GM18868 (cell line): ENCODE measurements around the gene SLC16A3.
A peak's percentile ranks its signal among the peaks of the same experiment; 100 is the strongest.

Experiments used
- ATAC-seq: cut with Tn5 transposase; IDR thresholded peaks from one replicate; pipeline ENCODE4 v1.9.1; 2021; ENCODE audit warnings: mild to moderate bottlenecking, moderate library complexity; ENCODE audit not compliant: unreplicated experiment

The SLC16A3 gene

DNA sequence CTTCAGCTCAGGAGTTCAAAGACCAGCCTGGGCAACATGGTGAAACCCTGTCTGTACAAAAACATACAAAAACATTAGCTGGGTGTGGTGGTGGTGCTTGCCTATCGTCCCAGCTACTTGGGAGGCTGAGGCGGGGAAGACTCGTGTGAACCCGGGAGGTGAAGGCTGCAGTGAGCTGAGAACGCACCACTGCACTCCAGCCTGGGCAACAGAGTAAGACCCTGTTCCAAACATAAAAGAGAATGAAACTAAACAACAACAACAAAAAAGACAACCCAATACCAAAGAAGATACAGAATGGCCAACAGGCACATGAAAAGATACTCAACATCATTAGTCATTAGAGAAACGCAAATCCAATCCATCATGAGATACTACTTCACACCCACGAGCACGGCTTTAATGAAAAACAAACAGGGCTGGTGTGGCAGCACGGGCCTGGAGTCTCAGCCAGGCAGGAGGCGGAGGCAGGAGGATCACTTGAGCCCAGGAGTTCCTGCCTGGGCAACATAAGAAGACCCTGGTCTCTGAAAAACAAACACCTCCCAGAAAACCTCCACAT, 7.4 kb upstream of the SLC16A3 start:
- ATAC-seq, result no peak

DNA sequence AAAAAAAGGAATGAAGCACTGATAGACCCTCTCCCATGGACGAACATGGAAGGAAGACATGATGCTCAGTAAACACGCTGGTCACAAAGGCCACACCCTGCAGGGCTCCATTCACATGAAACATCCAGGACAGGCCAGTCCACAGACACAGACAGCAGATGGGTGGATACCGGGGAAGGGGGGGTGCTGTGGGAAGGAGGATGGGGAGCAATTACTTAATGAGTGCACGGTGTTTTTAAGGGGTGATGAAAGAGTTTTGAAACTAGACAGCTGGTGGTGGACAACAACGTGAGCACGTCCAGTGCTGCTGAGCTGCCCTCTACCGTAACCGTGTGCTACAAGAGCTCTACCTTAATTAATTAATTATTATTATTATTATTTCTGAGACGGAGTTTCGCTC, 6.0 kb upstream of the SLC16A3 start:
- ATAC-seq, result no peak

- ATAC-seq, result no peak
Measured at GRCh38 chr17:82223517-82223916, 5.3 kb upstream of the SLC16A3 start.

- ATAC-seq, result no peak
Measured at GRCh38 chr17:82224666-82225065, 4.2 kb upstream of the SLC16A3 start.

DNA sequence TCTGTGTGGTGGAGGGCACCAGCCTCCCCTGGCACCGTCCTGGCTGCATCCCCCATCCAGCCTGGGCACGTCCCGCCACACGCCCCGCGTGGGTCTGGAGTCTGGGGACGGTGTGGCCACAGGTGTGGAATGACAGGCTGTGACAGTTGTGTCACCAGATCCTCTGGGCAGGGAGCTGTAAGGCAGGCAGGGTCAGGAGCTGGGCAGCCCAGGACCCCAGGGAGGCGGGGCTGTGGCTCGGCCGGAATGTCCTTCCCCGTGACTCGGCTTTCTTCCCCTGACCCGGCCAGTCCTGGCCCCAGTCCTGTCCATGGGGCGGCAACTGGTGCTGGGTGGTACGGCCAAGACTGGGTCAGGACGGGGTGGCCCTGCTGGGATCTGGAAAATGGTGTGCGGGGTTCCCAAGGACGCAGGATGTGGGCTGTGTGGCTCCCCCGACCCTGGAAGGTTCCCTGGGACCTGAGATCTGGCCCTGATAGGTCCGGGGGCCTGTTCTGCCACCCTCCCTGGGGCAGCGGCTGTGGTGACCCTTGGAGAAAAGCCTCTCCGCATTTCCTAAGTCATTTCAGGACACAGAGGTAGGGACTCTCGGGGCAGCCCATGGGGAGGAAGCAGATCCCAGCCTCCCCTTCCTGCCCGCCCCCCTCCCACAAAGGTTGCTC, 3.3 kb upstream of the SLC16A3 start:
- ATAC-seq, result no peak

DNA sequence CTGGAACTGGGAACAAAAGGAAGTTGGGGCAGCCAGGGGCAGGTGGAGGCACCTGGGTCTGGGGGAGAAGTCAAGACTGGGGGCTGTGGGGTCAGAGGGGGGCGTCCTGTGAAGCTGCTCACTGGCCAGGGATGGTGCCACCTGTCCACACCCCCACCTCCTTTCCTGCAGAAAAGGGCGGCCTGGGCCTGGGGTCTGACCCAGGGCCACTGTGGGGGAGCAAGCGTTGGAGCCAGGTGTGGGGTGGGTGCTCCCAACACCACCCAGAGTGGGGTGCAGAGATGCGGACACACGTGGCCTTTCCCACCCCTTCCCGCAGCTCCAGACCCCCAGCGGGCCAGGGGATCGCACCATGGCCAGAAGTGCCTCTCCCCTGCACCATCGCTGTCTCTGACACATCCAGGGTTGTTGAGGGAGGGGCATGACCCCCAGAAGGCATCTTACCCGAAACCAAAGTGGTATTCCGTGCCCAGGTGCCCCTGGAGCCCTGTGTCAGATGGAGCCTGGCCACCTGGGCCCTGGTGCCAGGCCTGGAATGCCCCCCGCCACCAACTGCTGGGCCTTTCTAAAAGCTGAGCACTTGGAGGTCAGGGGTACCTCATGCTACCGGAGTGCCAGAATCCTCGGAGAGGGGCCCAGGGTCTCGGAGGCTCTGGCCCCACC, 2.6 kb upstream of the SLC16A3 start:
- no peak for ATAC-seq

GRCh38 chr17:82226809-82227628, 1.8 kb upstream of the SLC16A3 start:
- ATAC-seq, result no peak

DNA sequence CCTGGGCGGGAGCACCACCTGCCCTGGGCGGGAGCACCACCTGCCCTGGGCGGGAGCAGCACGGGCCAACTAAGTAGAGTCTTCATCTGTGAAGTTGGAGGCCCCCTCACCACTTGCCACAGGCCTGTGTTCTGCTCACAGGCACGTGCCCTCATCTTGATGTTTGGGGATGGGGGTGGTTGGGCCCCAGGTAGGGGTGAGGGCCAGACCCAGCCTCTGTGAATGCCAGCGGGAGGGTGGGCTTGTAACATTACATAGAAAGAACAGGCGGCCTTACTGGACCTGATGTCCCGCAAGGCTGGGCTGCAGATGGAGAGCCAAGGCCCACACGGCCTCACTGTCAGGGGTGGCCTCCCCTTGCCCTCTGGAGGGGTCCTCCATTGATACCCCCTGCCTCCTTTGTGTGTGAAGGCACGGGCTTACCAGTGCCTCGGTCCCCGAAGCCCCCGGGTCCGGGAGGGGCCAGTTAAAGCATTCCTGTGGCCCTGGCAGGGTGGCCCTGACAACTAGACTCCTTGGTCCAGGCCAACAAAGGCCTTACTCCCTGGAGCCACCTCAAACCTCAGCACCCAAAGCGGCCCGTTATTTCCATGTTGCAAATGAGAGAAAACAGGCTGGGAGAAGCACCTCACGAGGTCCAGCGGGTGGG, 1.1 kb upstream of the SLC16A3 start:
- no peak for ATAC-seq

DNA sequence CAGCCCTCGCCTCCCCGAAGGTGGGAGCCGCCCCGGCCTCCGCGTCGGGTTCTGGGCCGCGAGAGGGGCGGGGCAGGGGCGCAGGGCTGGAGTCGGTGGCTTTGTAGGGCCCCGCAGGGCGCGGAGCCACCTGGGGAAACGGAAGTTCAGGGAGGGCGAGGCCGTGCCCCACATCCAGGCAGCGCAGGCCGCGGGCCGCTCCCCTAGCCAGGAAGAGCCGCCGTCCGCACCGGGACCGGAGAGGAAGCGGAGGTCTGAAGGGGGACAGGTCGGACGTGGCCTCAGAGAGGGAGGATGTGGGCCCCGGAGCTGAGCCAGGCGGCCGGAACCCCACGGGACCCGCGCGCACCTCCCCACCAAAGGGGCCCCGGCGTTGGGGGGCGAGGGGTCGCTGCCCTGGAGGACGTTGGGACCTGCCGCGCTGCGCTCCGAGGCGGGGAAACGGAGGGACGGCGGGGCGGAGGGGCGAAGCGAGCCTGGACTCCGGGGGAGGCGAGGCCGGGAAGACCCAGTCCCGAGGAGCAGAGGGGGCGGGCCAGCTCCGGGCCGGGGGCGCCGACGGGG, 482 bp upstream of the SLC16A3 start:
- peak; percentile 16 for ATAC-seq

- no peak for ATAC-seq
Measured at GRCh38 chr17:82229698-82230608, 1.1 kb downstream of the SLC16A3 start.

DNA sequence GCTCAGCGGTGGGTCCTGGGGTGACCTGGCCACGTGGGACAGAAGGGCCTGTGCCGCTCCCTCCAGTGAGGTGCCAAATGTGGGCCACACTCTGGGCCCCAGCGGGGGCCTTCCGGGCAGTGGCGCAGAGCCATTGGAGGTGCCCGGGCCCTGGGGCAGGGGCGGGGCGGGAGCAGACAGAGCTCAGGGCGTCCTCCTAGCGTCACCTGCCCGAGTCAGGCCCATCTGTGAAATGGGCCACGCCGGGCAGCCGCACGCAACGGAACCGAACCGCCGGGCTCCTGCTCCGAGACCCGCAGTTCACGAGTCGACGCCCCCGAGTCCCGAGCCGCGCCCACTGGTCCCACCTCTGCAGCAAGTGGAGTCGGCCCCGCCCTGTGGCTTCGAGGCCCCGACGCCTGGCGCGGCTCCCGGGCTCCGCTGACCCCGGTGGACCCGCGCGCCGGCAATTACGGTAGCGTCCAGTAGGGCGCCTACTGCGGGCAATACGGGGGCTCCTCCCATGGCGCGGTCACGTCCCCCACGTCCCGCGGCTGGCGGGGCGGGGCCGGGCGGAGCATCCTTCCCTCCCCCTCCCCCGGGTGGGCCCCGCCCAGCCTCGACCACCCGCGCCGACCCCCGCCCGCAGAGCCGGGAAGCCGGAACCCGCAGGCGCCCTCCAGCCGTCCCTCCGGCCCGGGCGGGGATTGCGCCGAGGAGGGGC, 1.9 kb downstream of the SLC16A3 start:
- ATAC-seq, result peak; percentile 46

- no peak for ATAC-seq
Measured at GRCh38 chr17:82231312-82231561, 2.4 kb downstream of the SLC16A3 start.

DNA sequence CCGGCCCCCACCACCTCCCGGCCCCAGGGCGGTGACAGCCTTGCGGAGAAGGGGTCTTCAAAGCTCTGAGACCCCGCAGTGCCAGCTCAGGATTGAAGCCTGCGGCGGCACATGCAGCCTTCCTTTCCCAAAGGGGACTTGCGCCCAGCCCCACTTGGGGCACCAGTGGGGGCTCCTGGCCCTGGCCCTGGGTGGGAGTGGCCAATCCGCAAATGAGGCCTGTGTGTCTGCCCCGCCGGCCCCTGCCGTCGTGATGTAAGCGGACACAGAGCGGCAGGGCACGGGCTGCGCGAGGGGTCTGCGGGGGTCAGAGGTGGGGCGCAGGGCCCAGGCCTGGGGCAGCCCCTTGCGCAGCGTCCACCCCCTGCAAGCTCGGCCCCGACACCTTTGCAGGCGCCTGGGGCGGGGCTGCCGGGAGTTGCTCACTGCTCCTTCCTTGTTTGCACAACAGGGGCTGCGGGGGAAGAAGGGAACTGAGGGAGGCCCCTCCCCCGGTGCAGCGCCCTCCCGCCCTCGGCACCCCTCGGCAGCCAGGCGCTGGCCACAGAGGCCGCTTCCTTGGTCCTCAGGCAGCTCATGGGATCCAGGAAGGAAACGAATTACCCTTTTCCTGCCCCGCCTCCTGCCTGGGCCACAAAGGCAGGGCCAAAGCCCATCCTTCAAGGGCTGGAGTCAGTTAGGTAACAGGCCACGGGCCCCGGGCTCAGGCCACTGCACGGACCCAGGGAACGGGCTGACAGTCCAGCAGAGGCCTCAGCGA, 2.9 kb downstream of the SLC16A3 start:
- ATAC-seq, result no peak

DNA sequence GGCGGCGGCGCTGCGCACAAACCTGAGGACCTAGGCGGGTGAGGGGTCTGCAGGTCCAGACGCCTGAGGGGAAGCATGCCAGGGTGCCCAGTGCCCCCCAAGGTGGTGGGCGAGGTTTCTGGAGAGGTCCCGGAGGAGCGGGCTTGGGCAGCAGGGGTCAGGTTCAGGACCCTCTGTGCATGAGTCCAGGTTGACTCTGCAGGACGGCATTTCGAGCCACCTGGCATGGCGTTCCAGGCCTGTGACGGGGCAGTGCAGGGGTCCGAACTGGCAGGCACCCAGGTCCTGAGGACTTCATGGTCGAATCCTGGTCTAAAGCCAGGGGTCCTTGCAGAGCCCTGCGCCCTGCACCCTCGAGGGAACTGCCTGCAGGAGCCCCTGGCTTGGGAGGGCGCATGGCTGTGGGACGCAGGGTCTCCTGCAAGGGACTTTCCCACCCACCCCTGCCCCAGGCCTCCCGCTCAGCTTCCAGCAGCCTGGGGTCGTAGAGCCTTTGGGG, 3.5 kb downstream of the SLC16A3 start:
- ATAC-seq, result no peak

DNA sequence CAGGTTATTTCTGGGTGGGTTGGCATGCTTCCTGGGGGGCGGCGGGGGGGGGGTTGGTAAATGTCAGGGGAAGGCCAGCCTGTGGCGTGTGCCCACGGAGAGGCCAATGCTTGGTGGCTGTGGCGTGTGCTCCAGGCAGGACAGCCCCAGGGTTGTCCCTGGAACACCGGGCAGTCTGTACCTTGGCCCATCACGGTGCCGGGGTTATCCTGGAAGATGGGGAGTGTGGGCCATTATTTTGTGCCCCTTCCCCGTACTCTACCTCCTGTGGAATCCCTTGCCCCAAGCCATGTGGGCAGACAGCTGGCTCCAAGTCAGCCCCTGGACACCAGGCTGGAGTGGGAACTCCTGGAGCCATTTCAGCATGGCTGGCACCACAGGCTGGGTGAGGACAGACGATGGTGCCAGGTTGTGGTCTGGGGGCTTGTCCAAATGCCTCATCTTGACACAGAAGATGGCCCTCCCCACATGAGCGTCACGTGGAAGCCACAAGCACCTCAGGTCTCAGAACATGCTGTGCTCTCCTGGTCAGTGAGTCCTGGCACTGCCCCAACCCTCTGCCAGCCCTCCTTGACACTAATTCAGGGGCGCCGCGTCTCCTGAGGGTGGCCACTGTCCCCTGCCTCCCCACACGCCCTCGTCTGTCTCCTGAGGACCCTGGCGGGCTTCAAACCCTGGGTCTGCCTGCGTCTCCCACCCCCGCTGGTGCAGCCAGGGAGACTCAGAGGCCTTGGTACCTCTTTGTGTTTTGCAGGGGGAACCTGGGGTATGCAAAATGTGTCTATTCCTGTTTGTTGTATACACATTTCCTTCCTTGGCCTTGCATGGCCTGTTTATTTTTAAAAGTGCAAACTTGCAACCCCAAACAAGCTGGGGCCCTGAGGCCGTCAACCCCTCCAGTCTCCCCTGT, 4.3 kb downstream of the SLC16A3 start:
- ATAC-seq, result no peak

DNA sequence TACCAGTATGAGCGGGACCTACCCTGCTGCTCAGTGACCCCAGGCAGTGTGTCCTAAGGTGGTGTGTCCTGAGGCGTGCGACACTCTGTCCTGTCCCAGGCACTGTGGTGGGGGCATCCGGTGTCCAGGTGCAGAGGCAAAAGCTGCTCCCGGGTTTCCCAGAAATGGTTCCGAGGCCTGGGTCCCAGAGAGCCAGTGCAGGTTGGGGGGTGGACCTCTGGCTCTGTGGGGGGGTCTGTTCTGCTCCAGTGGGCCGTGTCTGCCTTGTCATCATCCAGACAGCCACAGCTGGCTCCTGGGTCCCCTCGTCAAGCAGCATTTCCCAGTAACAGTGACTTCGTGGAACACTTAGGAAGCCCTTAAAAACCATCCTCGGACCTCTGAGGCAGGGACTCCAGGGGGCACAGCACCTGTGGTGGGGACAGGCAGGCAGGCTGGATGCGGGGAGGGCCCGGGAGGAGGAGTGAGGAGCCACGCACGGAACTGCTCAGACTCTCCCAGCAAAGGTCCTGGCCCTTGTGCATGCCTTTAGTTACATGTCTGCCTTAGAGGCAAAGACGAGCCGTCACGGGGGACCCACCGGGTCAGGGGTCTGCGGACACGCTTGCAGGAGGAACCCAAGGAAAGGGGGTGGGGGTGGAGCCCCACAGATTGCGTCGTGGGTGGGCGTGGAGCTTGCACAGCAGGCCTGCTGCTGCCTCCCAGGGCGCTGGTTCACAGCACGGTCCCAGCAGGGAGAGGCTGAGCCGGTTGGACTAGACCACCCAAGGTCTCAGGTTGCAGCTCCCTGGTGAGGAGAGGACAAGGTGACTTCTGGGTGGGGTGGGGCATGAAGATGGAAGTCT, 5.6 kb downstream of the SLC16A3 start:
- ATAC-seq, result no peak
